Common myeloid progenitor, CD34-positive (primary cell): ENCODE measurements around the gene SLCO1A2.

Experiments
- CTCF ChIA-PET: fragments of 350-600 bp; sonication (Branson Sonifier 250); formaldehyde crosslinking; loops from one replicate; lab custom pipeline; 2021; ENCODE audit warnings: antibody characterized with exemption; lab: Charles Lee
- POLR2A ChIA-PET: fragments of 350-600 bp; sonication (Branson Sonifier 250); formaldehyde crosslinking; loops from one replicate; lab custom pipeline; 2021; ENCODE audit warnings: antibody characterized with exemption; lab: Charles Lee
- DNase-seq, 3 donors: peaks; one replicate each; pipeline versions ENCODE4 v3.0.0 to v3.0.0-alpha.2; 2013
- H3K27ac ChIP-seq, 2 experiments: 1 replicate in 1 of 2; 2 replicates in 1 of 2; pipeline ENCODE4 v1.7.0; 2013; ENCODE audit warnings: inconsistent platforms in 2 of 2, low read length in 2 of 2, mild to moderate bottlenecking in 2 of 2, low read depth in 1 of 2, moderate library complexity in 1 of 2; ENCODE audit not compliant: severe bottlenecking in 2 of 2, insufficient read depth in 1 of 2, poor library complexity in 1 of 2
- H3K27me3 ChIP-seq, 5 experiments: replicated peaks in 2 of 5; 1 replicate in 3 of 5; 2 replicates in 2 of 5; pipeline versions ENCODE4 v1.6.1 to v1.7.0; 2013; ENCODE audit warnings: low read length in 4 of 5, mild to moderate bottlenecking in 2 of 5, moderate library complexity in 2 of 5, inconsistent platforms in 1 of 5; ENCODE audit not compliant: insufficient read depth in 5 of 5, control insufficient read depth in 4 of 5
- H3K36me3 ChIP-seq, 4 experiments: 1 replicate in 2 of 4; 2 replicates in 2 of 4; pipeline versions ENCODE4 v1.6.1 to v1.7.0; 2013; ENCODE audit warnings: low read length in 3 of 4, control low read depth in 1 of 4, mild to moderate bottlenecking in 1 of 4; ENCODE audit not compliant: control insufficient read depth in 4 of 4, insufficient read depth in 4 of 4
- H3K4me1 ChIP-seq, 4 experiments: 1 replicate in 3 of 4; 2 replicates in 1 of 4; pipeline versions ENCODE4 v1.6.1 to v1.7.1; 2013; ENCODE audit warnings: low read length in 3 of 4, mild to moderate bottlenecking in 3 of 4, control low read depth in 1 of 4, inconsistent platforms in 1 of 4, moderate library complexity in 1 of 4; ENCODE audit not compliant: control insufficient read depth in 4 of 4, insufficient read depth in 4 of 4; ENCODE audit errors: control extremely low read depth in 1 of 4
- H3K4me3 ChIP-seq, 7 experiments: 1 replicate in 4 of 7; 2 replicates in 3 of 7; pipeline versions ENCODE4 v1.5.1 to v1.7.0; 2013; ENCODE audit warnings: mild to moderate bottlenecking in 7 of 7, low read length in 6 of 7, moderate library complexity in 6 of 7, inconsistent platforms in 2 of 7, low read depth in 2 of 7, control low read depth in 1 of 7; ENCODE audit not compliant: insufficient read depth in 4 of 7, control insufficient read depth in 1 of 7; ENCODE audit errors: extremely low read depth in 1 of 7
- H3K9me3 ChIP-seq, 5 experiments: 1 replicate in 4 of 5; 2 replicates in 1 of 5; pipeline versions ENCODE4 v1.6.1 to v1.7.1; 2013; ENCODE audit warnings: low read length in 4 of 5, mild to moderate bottlenecking in 2 of 5, inconsistent platforms in 1 of 5, low read depth in 1 of 5, moderate library complexity in 1 of 5; ENCODE audit not compliant: control insufficient read depth in 4 of 5, insufficient read depth in 2 of 5; ENCODE audit errors: control extremely low read depth in 1 of 5
- WGBS: methylation state at CpG from one replicate; pipeline ENCODE4 v1.1.5; 2013; ENCODE audit not compliant: insufficient coverage; 5-methylcytosine and 5-hydroxymethylcytosine counted together

SLCO1A2 gene

GRCh38 chr12:21296751-21297406 is 37.8 kb downstream of the SLCO1A2 start:
- ChIA-PET CTCF (interaction anchor here (0.8 to 1.6 kb wide), 3 partner anchors 56 to 141 kb away, joined by 3 to 5 read pairs (median 5); partner anchors contain the start of gene PYROXD1), POLR2A (no interaction called here)
- Histone ChIP-seq H3K4me3 (no peak overlapping the region), H3K4me1 (no peaks in the 10 kb centered on the region), H3K27me3 (no peaks in the 10 kb centered on the region), H3K9me3 (no peaks in the 10 kb centered on the region), H3K36me3 (no peaks in the 10 kb centered on the region), H3K27ac (no peak overlapping the region)
- peak; percentile 3 to 24 (median 24) for DNase-seq
- 100% methylated on average over 1 of the region's 4 CpGs for WGBS

GRCh38 chr12:21296348-21296747 is 38.4 kb downstream of the SLCO1A2 start:
- no CpG with 5 or more reads among the region's 1 CpG for WGBS
- Histone ChIP-seq H3K36me3 (no peaks in the 10 kb centered on the region), H3K4me3 (no peak overlapping the region), H3K27ac (no peak overlapping the region), H3K27me3 (no peaks in the 10 kb centered on the region), H3K4me1 (no peaks in the 10 kb centered on the region), H3K9me3 (no peaks in the 10 kb centered on the region)
- POLR2A ChIA-PET: no interaction called here
- DNase-seq: no peak
- CTCF ChIA-PET: interaction anchor here (0.8 to 1.6 kb wide), 3 partner anchors 57 to 141 kb away, joined by 3 to 5 read pairs (median 5); partner anchors contain the start of gene PYROXD1

GRCh38 chr12:21294176-21294575 is 40.5 kb downstream of the SLCO1A2 start:
- no peaks in the 10 kb centered on the region for H3K36me3 ChIP-seq
- DNase-seq: no peak
- H3K4me1 ChIP-seq: no peaks in the 10 kb centered on the region
- H3K4me3 ChIP-seq: no peak overlapping the region
- no peaks in the 10 kb centered on the region for H3K9me3 ChIP-seq
- no CpG with 5 or more reads among the region's 1 CpG for WGBS
- no peak overlapping the region for H3K27ac ChIP-seq
- CTCF ChIA-PET: interaction anchor here (0.9 to 1.6 kb wide), 2 partner anchors 9 to 10 kb away, joined by 3 read pairs; no protein-coding TSS in a partner anchor
- POLR2A ChIA-PET: no interaction called here
- H3K27me3 ChIP-seq: no peaks in the 10 kb centered on the region

- no peak overlapping the region for H3K4me3 ChIP-seq
- H3K36me3 ChIP-seq: no peaks in the 10 kb centered on the region
- WGBS: 100% methylated on average over 2 of the region's 2 CpGs
- CTCF ChIA-PET: no interaction called here
- POLR2A ChIA-PET: no interaction called here
- H3K9me3 ChIP-seq: no peaks in the 10 kb centered on the region
- DNase-seq: no peak
- no peaks in the 10 kb centered on the region for H3K27me3 ChIP-seq
- no peak overlapping the region for H3K27ac ChIP-seq
- no peaks in the 10 kb centered on the region for H3K4me1 ChIP-seq
Observed at GRCh38 chr12:21292111-21292510, 42.6 kb downstream of the SLCO1A2 start.

GRCh38 chr12:21289698-21290097 is 45.0 kb downstream of the SLCO1A2 start:
- 77% methylated on average over 2 of the region's 4 CpGs for WGBS
- POLR2A ChIA-PET: no interaction called here
- CTCF ChIA-PET: no interaction called here

GRCh38 chr12:21276826-21277225 is 57.9 kb downstream of the SLCO1A2 start:
- no peak for DNase-seq

More at GRCh38 chr12:21289698-21290097, 45.0 kb downstream of the SLCO1A2 start:
- Histone ChIP-seq H3K27me3 (no peaks in the 10 kb centered on the region), H3K9me3 (no peaks in the 10 kb centered on the region), H3K4me3 (no peak overlapping the region), H3K36me3 (no peaks in the 10 kb centered on the region), H3K27ac (no peak overlapping the region), H3K4me1 (no peaks in the 10 kb centered on the region)
- DNase-seq: no peak

GRCh38 chr12:21265932-21266331 is 68.8 kb downstream of the SLCO1A2 start:
- Histone ChIP-seq H3K27me3 (peaks cover 0 to under 1% (median 0%) of the 10 kb centered on the region in 5 experiments), H3K27ac (no peak overlapping the region), H3K4me1 (no peaks in the 10 kb centered on the region), H3K36me3 (no peaks in the 10 kb centered on the region), H3K9me3 (peaks cover 0 to 10% (median 1%) of the 10 kb centered on the region in 5 experiments), H3K4me3 (no peak overlapping the region)
- DNase-seq: no peak
- CTCF ChIA-PET: no interaction called here
- POLR2A ChIA-PET: no interaction called here
- no CpG with 5 or more reads among the region's 4 CpGs for WGBS

More at GRCh38 chr12:21276826-21277225, 57.9 kb downstream of the SLCO1A2 start:
- Histone ChIP-seq H3K4me1 (no peaks in the 10 kb centered on the region), H3K4me3 (no peak overlapping the region), H3K27ac (no peak overlapping the region), H3K27me3 (peaks cover 0 to 3% (median 0%) of the 10 kb centered on the region in 5 experiments), H3K36me3 (no peaks in the 10 kb centered on the region), H3K9me3 (no peaks in the 10 kb centered on the region)
- 73% methylated on average over 2 of the region's 2 CpGs for WGBS
- POLR2A ChIA-PET: no interaction called here
- CTCF ChIA-PET: no interaction called here
